ENCODE results near the gene KLK5.

The KLK5 gene

GRCh38 chr19:50969413-50969760 is 16.5 kb upstream of the KLK5 start, which contains the start of gene KLK6:
KLK6 (minus strand) TSS chr19:50969591; CDS start chr19:50968104, 1,487 bp downstream.
- DNase-seq (ENCODE audit: low read depth in 3 of 3) = no peak

DNA sequence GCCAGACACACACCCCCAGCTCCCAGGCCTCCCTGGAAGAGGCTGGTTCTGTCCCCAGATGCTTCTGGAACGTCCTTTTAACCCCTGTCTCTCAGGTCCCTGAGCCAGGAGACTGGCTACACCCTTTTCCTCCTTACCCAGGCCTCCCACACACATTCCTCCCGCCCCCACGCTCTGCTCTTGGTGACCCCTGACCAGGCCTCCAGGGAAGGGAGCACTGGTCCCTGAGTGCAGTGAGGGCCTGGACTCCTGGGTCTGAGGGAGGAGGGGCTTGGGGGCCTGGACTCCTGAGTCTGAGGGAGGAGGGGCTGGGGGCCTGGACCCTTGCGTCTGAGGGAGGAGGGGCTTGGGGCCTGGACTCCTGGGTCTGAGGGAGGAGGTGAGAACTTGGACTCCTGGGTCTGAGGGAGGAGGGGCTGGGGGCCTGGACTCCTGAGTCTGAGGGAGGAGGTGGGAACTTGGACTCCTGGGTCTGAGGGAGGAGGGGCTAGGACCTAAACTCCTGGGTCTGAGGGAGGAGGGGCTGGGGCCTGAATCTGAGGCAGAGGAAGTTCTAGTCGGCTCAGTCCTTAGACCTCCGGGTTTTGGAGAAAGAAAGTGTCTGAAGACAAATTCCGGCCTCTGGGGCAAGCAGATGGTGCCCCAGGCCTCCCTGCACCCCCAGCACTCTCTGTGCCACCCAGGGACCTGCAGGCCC is 16.0 kb upstream of the KLK5 start:
- no peak for DNase-seq (ENCODE audit: low read depth in 3 of 3)

GRCh38 chr19:50967929-50968715 is 15.3 kb upstream of the KLK5 start:
- DNase-seq (ENCODE audit: low read depth in 3 of 3) = no peak

DNA sequence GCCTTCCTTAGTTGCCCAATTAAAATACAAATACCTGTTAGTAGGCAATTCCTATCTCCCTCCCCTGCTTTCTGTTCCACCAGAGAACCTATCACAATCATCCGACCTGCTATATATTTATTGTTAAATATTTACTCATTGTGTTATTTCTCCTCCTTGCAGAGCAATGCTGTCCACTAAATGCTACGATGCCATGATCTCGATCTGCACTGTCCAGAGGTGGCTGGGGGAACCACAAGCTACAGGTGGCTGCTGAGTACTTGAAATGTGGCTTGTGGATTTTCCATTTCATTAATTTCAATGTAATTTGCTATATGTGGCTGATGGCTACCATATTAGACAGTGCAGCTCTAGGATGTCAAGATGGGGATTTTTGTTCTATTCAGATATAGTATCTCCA is 11.4 kb upstream of the KLK5 start:
- DNase-seq (ENCODE audit: low read depth in 3 of 3) = no peak

DNA sequence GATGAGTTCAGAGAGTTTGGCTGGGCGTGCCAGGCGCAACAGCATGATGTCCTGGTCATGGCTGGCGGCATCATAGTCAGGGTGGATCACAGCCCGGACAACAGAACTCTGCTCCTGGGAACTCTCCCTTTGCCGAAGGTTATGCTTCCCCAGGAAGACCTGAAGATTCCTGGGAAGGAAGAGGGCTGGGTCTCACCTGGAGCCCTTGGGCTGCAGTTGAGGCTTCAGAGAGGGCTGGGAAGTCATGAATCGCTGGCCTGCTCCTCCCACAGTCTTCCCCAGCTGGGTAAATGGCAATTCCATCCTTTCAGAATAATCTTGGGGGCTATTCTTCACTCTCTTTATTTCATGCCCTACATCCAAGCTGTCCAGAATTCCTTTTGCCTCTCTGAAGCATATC is 10.5 kb upstream of the KLK5 start:
- DNase-seq (ENCODE audit: low read depth in 3 of 3) = no peak

GRCh38 chr19:50962245-50962644 is 9.4 kb upstream of the KLK5 start:
- no peak for DNase-seq (ENCODE audit: low read depth in 3 of 3)

DNA sequence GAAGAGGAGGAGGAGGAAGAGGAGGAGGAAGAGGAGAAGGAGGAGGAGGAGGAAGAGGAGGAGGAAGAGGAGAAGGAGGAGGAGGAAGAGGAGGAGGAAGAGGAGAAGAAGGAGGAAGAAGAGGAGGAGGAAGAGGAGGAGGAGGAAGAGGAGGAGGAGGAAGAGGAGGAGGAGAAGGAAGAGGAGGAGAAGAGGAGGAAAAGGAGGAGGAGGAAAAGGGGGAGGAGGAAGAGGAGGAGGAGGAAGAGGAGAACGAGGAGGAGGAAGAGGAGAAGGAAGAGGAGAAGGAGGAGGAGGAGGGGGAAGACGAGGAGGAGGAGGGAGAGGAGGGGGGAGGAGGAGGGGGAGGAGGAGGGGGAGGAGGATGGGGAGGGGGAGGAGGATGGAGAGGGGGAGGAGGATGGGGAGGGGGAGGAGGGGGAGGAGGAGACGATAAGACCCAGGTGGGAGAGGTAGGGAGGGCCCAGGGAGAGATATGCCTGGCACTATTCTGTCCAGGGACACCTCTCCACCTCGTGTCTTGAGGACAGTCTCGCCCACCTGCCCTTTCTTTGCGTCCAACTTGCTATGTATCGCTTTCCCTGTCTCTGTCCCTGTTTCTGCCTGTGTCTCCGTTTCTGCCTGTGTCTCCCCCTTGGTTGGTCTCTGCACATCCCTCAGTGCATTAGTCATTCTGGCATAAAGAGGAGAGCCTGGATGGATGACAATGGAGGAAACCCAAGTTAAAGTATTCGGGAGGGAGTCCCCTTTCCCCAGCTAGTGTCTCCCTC is 7.1 kb upstream of the KLK5 start:
- DNase-seq (ENCODE audit: low read depth in 3 of 3) = no peak

DNA sequence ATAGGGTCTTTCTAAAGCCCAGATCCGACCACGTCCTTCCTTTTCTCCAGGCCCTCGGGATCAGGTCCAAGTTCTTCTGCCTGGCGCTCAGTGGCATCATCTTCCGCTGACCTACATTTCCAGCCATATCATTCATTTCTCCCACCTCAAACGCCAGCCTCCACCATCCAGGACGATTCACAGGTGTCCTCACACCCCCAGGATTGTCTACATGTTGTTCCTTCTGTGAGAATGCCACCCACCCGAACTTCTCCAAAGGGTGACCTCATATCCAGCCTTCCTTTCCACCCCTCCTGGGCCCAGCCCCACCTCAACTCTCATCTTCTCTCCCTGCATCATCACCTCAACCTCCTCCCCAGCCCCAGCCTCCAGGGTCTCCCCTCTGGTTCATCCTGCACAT is 4.7 kb upstream of the KLK5 start:
- no peak for DNase-seq (ENCODE audit: low read depth in 3 of 3)

DNA sequence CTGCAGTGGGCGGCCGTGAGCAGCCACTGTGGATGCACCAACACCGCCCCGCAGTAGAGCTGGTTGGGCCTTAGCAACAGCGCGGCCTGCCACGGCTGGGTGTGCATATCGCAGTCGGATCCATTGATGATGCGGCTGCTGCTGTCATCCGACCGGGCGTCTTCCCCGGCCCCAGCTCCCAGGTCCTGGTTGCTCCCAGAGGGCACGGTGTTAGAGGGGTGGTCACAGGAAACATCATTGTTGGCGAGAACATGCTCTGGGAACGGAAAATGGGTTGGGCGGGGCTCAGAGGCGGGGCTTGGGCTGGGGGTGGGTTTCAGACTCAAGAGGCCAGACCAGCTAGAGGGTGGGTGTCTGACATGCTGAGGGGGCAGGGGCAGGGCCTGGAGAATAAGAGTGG is 3.0 kb downstream of the KLK5 start:
- no peak for DNase-seq (ENCODE audit: low read depth in 3 of 3)

- DNase-seq (ENCODE audit: low read depth in 3 of 3) = no peak
Measured at GRCh38 chr19:50947123-50947522, 5.7 kb downstream of the KLK5 start.

- no peak for DNase-seq (ENCODE audit: low read depth in 3 of 3)
Measured at GRCh38 chr19:50944795-50945194, 8.0 kb downstream of the KLK5 start.

DNA sequence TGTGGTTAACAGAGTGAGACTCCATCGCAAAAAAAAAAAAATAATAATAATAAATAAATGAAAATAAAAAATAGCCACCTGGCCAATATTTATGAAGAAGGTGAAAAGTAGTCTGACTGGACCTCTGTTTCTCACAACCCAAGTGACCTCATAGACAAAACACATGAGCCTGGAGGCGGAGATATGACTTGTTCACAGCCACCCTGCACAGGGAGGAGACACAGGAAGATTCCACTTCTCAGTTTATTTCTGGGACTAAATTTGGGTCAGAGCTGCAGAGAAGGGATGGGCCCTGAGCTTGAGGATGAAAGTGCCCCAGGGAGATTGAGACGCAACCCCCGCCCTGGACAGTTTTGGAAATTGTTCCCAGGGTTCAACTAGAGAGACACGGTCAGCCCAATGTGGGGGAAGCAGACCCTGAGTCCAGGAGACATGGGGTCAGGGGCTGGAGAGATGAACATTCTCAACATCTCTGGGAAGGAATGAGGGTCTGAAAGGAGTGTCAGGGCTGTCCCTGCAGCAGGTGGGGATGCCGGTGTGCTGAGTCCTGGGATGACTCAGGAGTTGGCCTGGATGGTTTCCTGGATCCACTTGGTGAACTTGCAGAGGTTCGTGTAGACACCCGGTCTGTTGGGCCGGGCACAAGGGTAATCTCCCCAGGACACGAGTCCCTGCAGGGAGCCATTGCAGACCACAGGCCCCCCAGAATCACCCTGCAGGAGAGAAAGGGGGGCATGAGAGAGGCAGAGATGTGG is 9.6 kb downstream of the KLK5 start:
- DNase-seq (ENCODE audit: low read depth in 3 of 3) = no peak

DNA sequence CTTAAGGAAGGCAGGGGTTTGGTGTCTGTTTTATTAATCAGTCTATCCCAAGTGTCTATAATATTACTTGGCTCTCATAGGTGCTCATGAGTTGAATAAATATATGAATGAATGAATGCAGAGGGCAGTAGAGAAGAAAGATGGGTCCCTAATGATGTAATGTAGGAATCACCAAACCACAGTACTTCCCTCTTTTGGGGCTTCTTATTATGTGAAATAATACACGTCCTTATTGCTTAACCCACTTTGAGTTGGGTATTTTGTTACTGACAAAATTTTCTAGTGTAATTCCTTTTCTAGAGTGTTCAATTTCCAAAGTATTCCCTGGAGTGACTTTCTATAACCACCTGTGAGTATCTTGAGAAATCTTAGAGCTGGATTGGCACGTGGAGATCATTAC is 13.2 kb downstream of the KLK5 start:
- DNase-seq (ENCODE audit: low read depth in 3 of 3) = no peak

DNA sequence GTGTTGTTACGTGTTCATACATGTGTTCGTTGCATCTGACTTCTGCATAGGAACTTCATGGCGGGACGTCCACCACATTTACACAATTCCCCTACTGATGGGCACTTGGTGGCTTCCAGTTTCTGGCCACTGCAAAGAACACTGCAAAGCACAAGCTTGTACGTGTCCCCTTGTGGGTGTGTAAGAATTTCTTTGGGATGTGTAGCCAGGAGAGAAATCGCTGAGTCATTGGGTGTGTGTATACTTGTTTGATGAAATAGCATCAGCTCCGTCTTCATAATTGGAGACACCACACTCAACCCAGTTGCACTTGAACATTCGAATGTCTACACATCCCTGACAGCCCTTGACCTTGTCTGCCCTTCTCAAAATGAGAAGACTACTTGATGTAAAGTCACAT is 19.2 kb downstream of the KLK5 start:
- no peak for DNase-seq (ENCODE audit: low read depth in 3 of 3)

DNA sequence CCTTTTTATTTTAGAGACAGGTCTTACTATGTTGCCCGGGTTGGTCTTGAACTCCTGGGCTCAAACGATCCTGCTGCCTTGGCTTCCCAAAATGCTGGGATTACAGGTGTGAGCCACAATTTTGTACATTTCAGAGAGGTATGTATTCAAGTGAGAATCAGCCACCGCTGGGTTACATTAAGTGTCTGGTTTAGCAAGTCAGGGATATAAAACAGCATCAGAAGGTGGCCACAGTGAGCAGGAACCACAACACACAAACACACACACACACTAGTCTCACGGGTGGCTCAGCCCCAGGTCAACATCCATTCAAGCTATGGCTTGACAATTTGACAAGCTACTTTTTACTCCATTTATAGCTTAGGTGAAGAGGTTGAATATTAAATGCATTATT is 20.2 kb downstream of the KLK5 start:
- no peak for DNase-seq (ENCODE audit: low read depth in 3 of 3)

GRCh38 chr19:50932018-50932689 is 20.7 kb downstream of the KLK5 start:
- DNase-seq (ENCODE audit: low read depth in 3 of 3) = no peak

DNA sequence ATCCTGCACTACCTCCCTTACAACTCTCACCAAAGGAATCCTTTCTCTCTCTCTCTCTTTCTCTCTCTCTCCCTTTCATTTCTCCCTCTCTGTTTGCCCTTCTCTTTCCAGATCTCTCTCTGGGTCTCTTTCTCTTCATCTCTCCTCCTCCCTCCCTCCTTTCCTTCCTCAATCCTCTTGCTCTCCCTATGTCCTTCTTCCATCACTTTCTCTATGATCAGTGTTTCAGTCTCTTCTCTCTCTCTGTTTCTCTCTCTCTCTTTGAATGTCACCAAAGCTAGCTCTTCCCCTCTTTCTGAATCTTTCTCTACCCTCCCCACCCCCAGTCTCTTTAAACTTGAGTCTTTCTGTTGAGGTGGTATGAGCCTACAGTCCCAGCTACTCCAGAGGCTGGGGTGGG is 21.8 kb downstream of the KLK5 start:
- no peak for DNase-seq (ENCODE audit: low read depth in 3 of 3)

DNA sequence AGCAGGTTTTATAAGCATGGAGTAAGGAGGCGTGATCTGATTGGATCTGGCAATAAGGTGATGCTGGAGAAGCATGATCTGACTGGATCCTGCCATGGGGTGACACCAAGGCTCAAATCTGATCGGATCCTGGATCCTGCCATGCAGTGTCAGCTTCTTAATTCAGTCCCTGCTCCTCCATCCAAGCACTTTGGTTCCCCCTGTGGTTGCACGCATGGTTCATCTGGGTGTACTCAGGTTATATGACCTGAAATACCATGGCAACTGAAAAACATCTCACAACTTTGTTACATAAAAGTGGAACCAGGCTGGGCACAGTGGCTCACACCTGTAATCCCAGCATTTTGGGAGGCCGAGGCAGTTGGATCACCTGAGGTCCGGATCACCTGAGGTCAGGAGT is 24.0 kb downstream of the KLK5 start:
- DNase-seq (ENCODE audit: low read depth in 3 of 3) = no peak

DNA sequence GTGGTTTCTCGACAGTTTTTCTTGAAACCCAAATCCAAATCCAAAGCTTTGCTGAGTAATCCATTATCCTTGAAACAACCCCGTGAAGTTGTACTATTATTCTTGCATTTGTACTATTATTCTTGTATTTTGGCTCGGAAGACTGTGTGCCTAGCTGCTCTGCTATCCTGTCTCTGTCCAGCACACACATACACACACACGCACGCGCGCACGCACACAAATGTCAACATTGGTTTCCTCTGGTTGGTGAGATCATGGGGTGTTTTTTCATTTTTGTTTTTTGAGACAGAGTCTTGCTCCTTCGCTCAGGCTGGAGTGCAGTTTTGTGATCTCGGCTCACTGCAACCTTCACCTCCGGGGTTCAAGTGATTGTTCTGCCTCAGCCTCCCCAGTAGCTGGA is 26.7 kb downstream of the KLK5 start:
- DNase-seq (ENCODE audit: low read depth in 3 of 3) = no peak

DNA sequence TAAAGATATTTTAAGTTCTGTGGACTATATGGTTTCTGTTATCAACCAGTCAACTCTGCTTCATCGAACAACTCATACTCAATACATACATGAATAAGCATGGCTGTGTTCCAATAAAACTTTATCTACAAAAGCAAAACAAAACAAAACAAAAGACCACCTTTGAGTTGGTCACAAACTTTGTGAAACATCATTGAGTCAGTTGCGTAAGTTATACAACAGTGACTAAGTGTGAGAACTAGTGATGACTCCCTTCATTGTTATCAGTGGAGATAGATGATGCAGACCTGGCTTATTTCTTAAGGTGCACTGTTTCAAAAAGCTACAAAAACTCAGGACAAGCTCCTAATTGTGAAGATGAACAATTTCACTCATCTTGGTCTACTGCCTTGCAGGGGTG is 27.1 kb downstream of the KLK5 start:
- DNase-seq (ENCODE audit: low read depth in 3 of 3) = no peak

GRCh38 chr19:50924586-50924985 is 28.3 kb downstream of the KLK5 start:
- DNase-seq (ENCODE audit: low read depth in 3 of 3) = no peak

Data from stimulated activated CD4-positive, alpha-beta T cell treated with anti-CD3 and anti-CD28 coated beads, TNF-alpha, amount 100 ng/mL, for 24 hours (primary cell).